ENCODE measurements around the gene CFAP141.
"Not testable (repeated sequence)": the region's sequence is repeated elsewhere in the genome, so short reads cannot be mapped to it uniquely, and the experiment has no call there.

The CFAP141 gene

DNA sequence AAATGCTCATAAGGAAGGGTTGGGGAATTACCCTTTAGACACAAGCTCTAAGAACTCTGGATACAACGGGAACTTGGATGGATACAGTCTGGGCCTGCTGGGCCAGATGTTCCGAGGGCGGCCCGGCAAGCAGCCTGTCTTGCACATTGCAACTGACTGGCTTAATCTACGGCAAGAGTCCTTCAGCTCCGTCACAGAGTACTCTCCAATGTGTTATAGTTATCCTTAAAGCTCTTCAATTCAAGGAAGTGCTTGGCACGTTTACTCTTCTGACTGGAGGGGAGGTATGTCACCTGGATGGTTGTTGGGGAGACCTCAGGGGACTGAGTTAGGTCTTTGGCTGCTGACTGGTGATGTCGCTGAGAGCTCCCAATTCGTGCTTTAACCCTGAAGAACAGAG is 1.1 kb upstream of the CFAP141 start:
- no peak for DNase-seq

DNA sequence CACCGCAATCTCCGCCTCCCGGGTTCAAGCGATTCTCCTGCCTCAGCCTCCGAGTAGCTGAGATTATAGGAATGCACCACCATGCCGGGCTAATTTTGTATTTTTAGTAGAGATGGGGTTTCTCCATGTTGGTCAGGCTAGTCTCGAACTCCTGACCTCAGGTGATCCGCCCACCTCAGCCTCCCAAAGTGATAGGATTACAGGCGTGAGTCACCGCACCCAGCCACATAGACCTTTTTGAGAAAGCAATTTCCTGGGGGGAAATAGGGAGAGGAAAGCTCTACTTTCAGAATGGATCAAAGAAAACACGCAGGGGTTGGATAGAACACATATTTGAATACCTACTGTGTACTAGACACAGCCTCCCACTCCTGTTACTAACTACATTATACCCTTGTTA is 355 bp downstream of the CFAP141 start:
- not testable (repeated sequence) for DNase-seq

GRCh38 chr1:154199563-154199879 is 6.6 kb downstream of the CFAP141 start:
- DNase-seq, result no peak

GRCh38 chr1:154198756-154199562 is 7.2 kb downstream of the CFAP141 start:
- DNase-seq, result no peak

GRCh38 chr1:154193821-154194220 is 12.3 kb downstream of the CFAP141 start:
- no peak for DNase-seq

DNA sequence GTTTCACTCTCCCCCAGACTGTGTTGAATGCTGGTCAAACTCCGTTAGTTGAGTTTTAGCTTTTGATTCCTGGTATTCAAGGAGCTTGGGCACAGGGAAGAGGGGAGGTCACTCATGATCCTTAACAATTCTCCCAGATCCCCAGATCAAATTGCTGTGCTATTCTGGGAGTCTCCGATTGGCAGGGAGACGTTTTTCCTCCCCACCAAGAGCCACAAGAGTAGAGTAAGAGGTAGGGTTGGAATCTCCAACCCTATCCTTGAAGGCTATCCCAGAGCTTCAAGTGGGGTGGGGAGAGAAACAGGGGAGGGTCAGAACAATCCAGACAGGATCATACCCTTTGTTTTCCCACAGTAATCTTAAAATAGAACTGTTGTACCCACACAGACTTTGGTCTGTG is 13.7 kb downstream of the CFAP141 start:
- no peak for DNase-seq

GRCh38 chr1:154191990-154192461 is 14.1 kb downstream of the CFAP141 start, which contains the start of gene TPM3:
Gene TPM3 (minus strand): TSS chr1:154192100. CDS start chr1:154192018, 82 bp downstream.
- no peak for DNase-seq

DNA sequence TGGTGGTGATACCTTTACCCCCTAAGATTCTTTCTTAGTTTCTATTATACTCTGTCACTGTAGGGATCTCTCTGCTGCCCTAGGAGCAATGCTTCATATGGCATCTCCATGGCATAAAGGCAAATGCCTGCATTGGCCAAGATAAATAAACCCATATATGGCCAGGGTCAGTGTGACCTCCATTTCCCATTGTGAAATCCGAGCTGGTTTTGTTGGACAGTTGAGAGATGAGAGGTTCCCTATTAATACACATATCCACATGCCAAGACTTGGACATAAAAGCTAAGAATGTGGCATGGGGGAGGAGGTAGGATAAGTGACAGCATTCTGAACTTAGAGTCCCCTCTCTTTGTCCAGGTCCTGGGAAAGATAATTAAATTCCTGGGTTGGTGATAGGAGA is 15.6 kb downstream of the CFAP141 start:
- DNase-seq, result no peak

DNA sequence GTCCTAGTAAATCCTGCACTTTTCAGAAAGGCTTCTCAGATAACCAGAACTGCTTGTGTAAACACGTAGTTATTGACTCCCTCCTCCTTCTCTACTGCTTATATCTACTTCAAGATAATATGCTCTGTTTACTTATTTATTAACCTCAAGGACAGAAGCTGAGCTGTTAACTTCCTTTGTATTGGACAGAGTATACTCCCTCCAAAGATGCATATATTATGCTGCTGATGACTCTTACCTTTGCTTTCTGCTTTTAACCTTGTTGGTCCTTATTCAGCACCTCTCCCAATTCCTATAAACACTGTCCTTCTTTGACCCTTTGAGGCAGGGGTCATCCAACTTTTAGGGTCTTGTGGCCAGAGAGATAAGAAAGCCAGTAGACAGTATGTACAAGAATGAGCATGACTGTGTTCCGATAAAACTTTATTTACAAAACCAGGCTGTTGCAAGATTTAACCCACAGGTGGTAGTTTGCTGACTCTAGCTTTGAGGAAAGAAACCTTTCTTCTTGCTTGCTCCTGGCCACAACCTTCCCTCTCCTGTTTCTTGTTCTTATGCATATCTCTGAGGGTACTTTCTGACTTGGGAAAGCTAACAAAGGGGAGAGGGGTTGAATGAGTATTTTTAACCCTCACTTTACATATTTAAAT is 19.2 kb downstream of the CFAP141 start:
- DNase-seq, result no peak

GRCh38 chr1:154186177-154186576 is 20.0 kb downstream of the CFAP141 start:
- DNase-seq, result peak; percentile 58 to 65

- peak; percentile 92 for DNase-seq
Measured at GRCh38 chr1:154183046-154183915, 22.9 kb downstream of the CFAP141 start.

GRCh38 chr1:154182344-154183045 is 23.6 kb downstream of the CFAP141 start:
- peak; percentile 67 to 68 for DNase-seq

DNA sequence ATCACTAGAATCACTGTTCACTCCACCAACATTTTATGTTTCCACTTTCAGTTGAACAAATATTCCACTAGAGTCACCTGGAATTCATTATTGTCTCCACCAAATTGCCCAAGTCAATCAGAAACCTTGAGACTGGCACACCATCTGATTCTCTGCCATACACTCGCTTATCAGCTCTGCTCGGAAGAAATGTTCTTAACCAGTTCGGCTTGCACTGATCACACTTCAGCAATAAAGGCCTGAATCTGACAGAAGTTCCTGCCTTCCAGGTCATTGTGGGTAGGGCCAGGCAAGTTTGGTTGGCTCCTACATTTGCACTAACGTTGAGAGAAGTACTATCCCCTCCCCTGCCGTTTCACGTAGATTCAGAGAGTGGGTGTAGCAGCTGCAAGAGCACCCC is 24.2 kb downstream of the CFAP141 start:
- DNase-seq, result no peak

DNA sequence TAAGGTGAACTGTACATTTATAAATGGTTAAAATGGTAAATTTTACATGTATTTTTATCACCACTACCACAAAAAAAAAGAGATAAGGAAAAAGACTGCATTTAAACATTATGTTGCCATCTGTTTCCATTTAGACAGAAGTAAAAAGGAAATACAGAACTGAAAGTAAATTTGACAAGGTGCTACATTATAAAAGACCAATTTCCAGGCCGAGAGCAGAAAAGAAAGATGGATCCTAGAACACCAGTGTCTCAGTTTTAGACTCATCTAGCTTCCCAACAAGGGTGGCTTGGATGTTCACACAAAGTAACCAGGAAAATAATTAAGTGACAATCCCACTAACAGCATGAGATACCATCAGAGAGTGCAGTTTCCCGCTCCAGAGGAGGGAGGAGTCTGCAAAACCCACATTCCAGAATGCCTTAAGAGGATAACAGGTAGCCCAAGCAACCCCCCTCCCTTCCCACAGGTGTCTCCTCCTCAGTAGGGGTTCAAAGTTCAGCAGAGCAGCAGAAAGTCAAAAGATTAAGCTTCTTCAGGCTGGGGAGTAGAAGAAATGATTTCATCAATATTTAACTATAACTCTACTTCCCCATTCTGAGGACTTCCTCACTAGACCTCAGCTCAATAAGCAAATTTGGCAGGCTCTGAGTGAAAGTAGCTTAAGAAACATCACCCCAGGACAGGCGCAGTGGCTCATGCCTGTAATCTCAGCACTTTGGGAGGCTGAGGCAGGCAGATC is 26.0 kb downstream of the CFAP141 start:
- no peak for DNase-seq

- no peak for DNase-seq
Measured at GRCh38 chr1:154178911-154179811, 27.0 kb downstream of the CFAP141 start.

DNA sequence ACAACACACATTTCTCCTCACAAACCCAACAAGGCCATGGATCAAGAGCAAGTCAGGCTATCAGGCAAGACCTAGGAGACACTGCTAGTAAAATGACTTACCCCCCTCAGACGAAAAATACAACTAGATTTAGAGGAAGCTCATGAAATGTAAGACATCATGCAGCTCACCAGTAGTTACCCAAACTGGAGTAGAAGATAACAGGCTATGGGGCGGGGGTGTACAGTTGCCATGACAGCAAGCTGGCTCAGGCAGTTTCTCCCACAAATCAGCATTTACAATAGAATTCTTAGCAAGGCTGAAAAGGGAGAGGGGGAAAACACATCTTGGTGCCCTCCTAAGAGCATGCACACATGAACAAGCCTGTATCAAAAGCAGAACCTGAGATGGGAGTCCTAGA is 28.1 kb downstream of the CFAP141 start:
- peak in 1 of 2 experiments; percentile 25 for DNase-seq

GRCh38 chr1:154176337-154176736 is 29.8 kb downstream of the CFAP141 start:
- no peak for DNase-seq

- DNase-seq, result no peak
Measured at GRCh38 chr1:154174654-154175053, 31.5 kb downstream of the CFAP141 start.

DNA sequence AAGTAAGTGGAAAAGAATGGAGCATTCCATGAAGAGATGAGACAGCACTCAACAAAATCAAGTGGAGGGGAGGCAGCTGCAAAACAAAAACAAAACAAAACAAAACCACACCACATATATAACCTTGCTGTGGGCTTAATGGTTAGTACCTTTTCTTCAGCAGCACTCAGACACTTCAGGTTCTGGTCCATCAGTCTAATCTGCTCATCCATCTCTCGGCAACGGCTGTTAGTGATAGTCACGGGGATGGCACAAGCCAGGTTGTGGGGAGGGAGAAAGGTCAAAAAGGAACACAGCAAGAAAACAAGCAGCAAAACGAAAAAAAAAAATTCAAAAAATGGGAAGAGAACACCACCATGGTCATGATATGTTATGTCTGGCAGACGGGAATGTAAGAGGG is 34.3 kb downstream of the CFAP141 start:
- no peak for DNase-seq

DNA sequence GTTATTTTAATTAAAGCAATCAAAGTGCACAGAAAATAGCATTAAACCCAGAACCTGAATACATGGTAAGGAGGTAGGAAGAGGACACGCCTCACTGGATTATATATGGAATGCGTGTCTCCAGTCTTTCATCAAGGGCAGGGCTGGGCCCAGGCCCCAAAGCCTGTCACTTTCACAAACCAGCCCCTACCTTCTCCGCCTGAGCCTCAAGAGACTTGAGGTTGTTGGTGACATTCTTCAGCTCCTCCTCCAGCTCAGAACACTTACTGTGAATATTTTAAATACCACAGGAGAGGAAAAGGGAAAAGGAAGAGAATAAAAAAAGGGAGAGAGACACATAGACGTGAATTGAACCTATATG is 34.9 kb downstream of the CFAP141 start:
- no peak for DNase-seq
